ENCODE results near the gene BRD4.
A peak's percentile ranks its signal among the peaks of the same experiment; 100 is the strongest.

The BRD4 gene

DNA sequence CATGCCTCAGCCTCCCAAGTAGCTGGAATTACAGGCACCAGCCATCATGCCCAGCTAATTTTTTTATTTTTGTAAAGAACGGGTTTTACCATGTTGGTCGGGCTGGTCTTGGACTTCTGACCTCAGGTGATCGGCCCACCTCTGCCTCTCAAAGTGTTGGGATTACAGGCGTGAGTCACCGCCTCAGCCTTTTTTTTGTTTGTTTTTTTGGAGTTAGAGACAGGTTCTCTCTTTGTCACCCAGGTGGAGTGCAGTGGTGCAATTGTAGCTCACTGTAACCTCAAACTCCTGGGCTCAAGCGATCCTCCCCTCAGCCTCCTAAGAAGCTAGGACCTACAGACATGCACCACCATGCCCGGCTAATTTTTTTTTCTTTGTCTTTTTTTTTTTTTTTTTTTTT lies 116.0 kb downstream of the BRD4 start:
- TF ChIP-seq, protein P1, sequence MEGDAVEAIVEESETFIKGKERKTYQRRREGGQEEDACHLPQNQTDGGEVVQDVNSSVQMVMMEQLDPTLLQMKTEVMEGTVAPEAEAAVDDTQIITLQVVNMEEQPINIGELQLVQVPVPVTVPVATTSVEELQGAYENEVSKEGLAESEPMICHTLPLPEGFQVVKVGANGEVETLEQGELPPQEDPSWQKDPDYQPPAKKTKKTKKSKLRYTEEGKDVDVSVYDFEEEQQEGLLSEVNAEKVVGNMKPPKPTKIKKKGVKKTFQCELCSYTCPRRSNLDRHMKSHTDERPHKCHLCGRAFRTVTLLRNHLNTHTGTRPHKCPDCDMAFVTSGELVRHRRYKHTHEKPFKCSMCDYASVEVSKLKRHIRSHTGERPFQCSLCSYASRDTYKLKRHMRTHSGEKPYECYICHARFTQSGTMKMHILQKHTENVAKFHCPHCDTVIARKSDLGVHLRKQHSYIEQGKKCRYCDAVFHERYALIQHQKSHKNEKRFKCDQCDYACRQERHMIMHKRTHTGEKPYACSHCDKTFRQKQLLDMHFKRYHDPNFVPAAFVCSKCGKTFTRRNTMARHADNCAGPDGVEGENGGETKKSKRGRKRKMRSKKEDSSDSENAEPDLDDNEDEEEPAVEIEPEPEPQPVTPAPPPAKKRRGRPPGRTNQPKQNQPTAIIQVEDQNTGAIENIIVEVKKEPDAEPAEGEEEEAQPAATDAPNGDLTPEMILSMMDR (conservative IDR thresholded peaks at IDR 0.05; ENCODE audit: control insufficient read depth, insufficient read depth, low read depth, low read length) = no peak
- DNase-seq (ENCODE audit: low read depth) = no peak
- no peak overlapping the region for H3K4me3 ChIP-seq (ENCODE audit: control insufficient read depth, low read depth, low read length)

DNA sequence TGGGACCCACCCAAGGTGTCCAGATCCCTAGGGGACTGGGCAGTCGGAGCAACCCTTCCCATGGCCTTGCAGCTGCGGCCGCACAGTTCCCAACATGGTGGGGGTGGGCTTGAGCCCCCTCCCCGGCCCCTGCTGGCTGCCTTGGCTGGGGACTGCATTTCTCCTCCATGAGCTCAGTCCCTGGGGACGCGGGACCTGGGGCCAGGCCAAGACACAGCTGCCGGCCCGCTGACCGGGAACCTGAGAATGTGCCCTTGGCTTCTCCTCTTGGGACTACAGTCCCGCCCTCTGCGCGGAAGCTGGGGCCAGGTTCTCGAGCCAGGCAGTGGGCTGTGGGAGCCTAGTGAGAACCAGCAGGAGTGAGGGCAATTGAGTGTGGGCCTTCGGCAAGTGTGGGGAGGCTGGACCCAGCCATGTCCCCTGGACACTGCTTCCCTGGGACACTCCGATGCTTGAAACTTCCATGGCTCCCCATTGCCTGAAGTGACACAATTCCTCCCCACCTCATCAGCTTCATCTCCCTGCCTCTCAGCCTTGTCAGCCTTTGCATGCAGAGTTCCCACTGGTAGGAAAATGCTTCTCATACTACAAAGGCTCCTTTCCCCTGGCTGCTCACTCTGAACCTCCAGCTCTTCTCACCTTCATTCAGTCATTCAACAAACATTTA lies 118.5 kb downstream of the BRD4 start:
- TF ChIP-seq, protein P1 (conservative IDR thresholded peaks at IDR 0.05; ENCODE audit: control insufficient read depth, insufficient read depth, low read depth, low read length) = no peak
- no peak overlapping the region for H3K4me3 ChIP-seq (ENCODE audit: control insufficient read depth, low read depth, low read length)
- DNase-seq (ENCODE audit: low read depth) = peak; percentile 59

DNA sequence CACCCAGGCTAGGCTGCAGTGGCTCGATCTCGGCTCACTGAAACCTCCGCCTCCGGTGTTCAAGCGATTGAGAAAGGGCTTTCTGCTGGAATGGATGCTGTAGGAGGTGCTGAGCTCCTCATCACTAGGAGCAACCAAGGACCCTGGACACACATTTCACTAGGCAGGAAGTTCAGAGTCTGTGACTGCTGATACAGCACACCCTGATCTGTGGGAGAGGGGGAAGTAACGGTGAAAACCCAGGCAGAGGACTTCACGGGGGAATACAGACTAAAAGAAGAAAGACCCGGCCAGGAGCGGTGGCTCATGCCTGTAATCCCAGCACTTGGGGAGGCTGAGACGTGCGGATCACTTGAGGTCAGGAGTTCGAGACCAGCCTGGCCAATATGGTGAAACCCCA lies 119.6 kb downstream of the BRD4 start:
- DNase-seq (ENCODE audit: low read depth) = no peak
- no peak overlapping the region for H3K4me3 ChIP-seq (ENCODE audit: control insufficient read depth, low read depth, low read length)
- TF ChIP-seq, protein P1 (conservative IDR thresholded peaks at IDR 0.05; ENCODE audit: control insufficient read depth, insufficient read depth, low read depth, low read length) = no peak

DNA sequence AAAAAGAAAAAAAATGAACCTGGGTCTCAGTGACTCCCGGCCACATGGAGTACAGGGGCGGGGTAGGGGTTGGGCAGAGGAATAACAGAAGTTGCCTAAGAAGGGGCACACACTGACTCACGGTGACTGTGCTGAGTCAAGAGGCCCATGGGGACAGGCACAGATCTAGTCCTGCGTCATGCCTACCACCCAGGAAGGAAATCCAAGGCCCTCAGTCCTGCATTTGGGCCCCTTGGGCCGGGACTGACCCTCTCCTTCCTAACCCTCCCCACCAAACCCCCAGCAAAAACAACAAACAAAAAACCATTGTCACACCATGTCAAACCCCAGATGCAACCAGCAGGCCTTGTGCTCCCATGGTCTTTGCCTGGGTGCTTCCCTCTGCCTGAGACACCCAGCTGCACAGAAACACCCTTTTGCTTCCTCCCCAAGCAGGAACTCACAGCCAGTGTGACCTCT lies 122.0 kb downstream of the BRD4 start:
- peak; percentile 94 for DNase-seq (ENCODE audit: low read depth)
- H3K4me3 ChIP-seq (ENCODE audit: control insufficient read depth, low read depth, low read length) = no peak overlapping the region

DNA sequence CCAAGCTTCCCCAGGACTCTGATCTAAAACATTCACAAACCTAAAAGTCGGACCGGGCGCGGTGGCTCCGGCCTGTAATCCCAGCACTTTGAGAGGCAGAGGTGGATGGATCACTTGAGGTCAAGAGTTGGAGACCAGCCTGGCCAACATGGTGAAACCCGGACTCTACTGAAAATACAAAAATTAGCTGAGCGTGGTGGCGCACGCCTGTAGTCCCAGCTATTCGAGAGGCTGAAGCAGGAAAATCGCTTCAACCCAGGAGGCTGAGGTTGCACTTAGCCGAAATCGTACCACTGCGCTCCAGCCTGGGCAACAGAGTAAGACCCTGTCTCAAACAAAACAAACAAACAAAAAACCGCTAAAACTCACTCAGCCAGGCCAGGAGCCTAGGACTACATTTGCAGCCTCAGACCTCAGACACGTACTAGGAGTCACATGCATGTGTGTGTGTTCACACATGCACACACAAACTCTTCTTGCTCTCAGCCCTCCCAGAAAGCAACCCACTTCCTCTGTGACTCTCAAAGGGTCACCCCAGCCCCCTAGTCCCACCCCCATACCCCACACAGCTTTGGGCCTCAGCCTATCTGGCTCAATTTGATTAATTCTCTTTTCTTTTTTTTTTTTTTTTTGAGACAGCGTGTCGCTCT lies 130.8 kb downstream of the BRD4 start:
- no peak overlapping the region for H3K4me3 ChIP-seq (ENCODE audit: control insufficient read depth, low read depth, low read length)
- no peak for DNase-seq (ENCODE audit: low read depth)
- TF ChIP-seq, protein P1 (conservative IDR thresholded peaks at IDR 0.05; ENCODE audit: control insufficient read depth, insufficient read depth, low read depth, low read length) = no peak

More for the DNA sequence above, 122.0 kb downstream of the BRD4 start:
- TF ChIP-seq, protein P1 (conservative IDR thresholded peaks at IDR 0.05; ENCODE audit: control insufficient read depth, insufficient read depth, low read depth, low read length) = no peak

DNA sequence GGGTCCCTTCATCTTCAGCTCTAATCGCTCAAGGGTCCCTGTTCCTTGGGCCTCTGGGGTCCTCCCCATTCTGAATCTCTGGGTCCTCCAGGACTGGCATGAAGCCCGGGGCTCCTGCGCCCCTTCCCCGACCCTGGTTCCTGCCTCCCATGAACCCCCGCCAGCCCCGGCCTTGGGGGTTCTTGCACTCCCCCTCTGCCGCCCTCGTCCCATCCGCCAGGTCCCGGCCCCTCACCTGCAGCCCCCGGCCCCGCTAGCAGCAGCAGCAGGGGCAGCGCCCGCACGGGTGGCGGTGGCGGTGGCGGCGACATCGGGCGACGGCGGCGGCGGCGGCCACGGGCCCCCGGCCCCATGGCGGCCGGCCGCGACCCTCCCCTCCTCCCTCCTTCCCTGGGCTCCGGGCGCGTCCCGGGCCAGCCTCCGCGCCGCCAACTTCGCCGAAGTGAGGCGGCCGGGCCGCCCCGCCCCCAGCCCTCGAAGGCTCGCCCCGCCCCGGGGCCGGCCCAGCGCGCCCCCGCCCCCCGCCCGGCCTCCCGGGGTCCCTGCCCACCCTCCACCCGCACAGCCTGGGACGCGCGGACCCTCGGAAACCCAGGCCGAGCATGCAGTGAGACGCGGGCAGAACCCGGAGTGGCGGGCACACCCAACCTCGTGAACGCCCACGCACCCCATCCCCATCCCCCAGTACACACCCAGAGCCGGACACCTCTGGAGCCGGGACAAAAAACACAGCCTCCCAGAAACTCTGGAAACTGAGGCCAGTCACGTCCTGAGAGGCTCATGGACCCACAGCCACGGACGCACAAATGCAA lies 131.6 kb downstream of the BRD4 start, which contains the start of gene NOTCH3:
NOTCH3 (minus strand) TSS at position 443 of the 812 bp plus-strand sequence; CDS start at position 353, 90 bp downstream.
- DNase-seq (ENCODE audit: low read depth) = no peak
- TF ChIP-seq, protein P1 (conservative IDR thresholded peaks at IDR 0.05; ENCODE audit: control insufficient read depth, insufficient read depth, low read depth, low read length) = no peak
- peak within 1 kb of the TSS; percentile 52 for H3K4me3 ChIP-seq (ENCODE audit: control insufficient read depth, low read depth, low read length)

Data from fibroblast of mammary gland (primary cell).